ENCODE measurements around the gene PARP6. TPM values are rescaled to one million over a fixed set of nuclear protein-coding genes. Genes with fewer than 3 reads are reported as not detected.
"Not testable (repeated sequence)": the region's sequence is repeated elsewhere in the genome, so short reads cannot be mapped to it uniquely, and the experiment has no call there.

PARP6 gene
- total RNA-seq, 1 donor from 2014 or later: 113 TPM

GRCh38 chr15:72284781-72285180, 12.4 kb upstream of the PARP6 start:
- intact Hi-C loops (cut with DNase I): no loop called here
- DNase-seq (ENCODE audit: low spot score): no peak
- ATAC-seq: no peak

- intact Hi-C loops (cut with DNase I): no loop called here
- DNase-seq (ENCODE audit: low spot score) (no peak), ATAC-seq (no peak)
Observed at GRCh38 chr15:72281713-72282112, 9.4 kb upstream of the PARP6 start.

DNA sequence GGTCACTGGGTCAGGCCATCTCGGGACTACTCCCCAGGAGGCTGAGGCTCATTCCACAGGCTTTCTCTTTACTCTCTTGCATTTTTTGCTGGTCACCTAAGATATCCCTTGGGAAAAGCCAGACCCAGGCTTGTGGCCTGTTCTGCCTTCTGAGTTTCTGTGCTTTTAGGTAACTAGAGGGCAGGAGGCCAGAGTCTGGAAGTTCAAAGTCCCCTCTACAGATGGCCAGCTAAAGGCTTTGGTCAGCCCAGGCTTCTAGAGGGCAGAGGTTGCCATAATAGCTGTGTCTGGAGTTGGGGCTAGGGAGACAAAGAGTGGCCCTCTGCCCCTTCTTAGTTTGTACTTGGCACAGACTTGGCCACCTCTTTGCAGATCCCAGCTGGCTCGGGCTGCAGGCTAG, 8.4 kb upstream of the PARP6 start:
- ATAC-seq (no peak), DNase-seq (ENCODE audit: low spot score) (no peak)
- intact Hi-C loops (cut with DNase I): no loop called here

- intact Hi-C loops (cut with DNase I): no loop called here
- ATAC-seq (no peak), DNase-seq (ENCODE audit: low spot score) (no peak)
Observed at GRCh38 chr15:72278737-72279136, 6.4 kb upstream of the PARP6 start.

DNA sequence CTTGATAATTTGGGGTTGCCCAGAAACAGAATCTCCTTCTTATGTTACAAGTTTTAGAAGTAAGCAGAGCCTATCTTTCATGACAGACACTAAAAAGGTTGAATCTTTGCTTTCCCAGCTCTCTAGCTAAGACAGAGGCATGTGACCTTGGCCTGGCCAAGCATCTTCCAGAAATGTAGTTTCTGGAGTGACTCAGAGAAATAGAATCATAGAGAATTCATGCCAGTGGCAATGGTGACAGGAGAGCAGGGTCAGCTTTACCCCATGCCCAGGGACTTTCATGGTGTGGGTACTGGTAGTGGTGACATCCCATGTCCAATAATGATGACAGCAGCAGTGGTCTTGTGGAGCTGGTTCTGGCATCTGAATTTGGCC, 4.0 kb upstream of the PARP6 start:
- ATAC-seq: no peak
- intact Hi-C loops (cut with DNase I): no loop called here
- no peak for DNase-seq (ENCODE audit: low spot score)

GRCh38 chr15:72275635-72276325, 3.4 kb upstream of the PARP6 start:
- ATAC-seq; intact Hi-C loops (cut with DNase I); DNase-seq (ENCODE audit: low spot score): not testable (repeated sequence)

- ATAC-seq (no peak), DNase-seq (ENCODE audit: low spot score) (no peak)
- intact Hi-C loops (cut with DNase I): no loop called here
Observed at GRCh38 chr15:72272997-72273352, 621 bp upstream of the PARP6 start.

DNA sequence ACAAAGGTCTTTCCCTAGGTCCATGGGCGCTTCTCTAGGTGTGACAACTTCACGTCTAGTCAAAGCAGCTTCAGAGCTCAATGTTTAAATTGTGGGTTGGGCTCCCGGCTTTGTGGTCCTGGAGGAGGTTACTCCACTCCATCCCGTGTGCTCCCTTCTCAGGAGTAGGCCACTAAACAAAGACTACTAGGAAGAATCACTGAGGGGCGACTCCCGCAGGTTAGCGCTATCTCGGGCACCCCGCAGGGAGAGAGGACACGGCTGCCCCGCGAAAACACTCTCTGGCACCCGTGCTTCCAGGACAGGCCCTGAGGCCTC, 500 bp downstream of the PARP6 start:
- no peak for ATAC-seq
- intact Hi-C loops (cut with DNase I): no loop called here
- DNase-seq (ENCODE audit: low spot score): no peak

GRCh38 chr15:72271221-72271620, 1.1 kb downstream of the PARP6 start:
- no peak for DNase-seq (ENCODE audit: low spot score)
- intact Hi-C loops (cut with DNase I): no loop called here
- ATAC-seq: no peak

- no peak for DNase-seq (ENCODE audit: low spot score)
- intact Hi-C loops (cut with DNase I): no loop called here
- no peak for ATAC-seq
Observed at GRCh38 chr15:72269739-72270138, 2.6 kb downstream of the PARP6 start.

GRCh38 chr15:72265031-72265430, 7.3 kb downstream of the PARP6 start:
- intact Hi-C loops (cut with DNase I): no loop called here
- ATAC-seq (no peak), DNase-seq (ENCODE audit: low spot score) (no peak)

GRCh38 chr15:72252663-72253299, 19.6 kb downstream of the PARP6 start:
- no peak for ATAC-seq
- intact Hi-C loops (cut with DNase I): no loop called here
- no peak for DNase-seq (ENCODE audit: low spot score)

GRCh38 chr15:72249142-72249810, 23.1 kb downstream of the PARP6 start:
- intact Hi-C loops (cut with DNase I): no loop called here
- no peak for ATAC-seq

GRCh38 chr15:72248514-72248913, 23.8 kb downstream of the PARP6 start:
- intact Hi-C loops (cut with DNase I): no loop called here
- ATAC-seq (no peak), DNase-seq (ENCODE audit: low spot score) (no peak)

More at GRCh38 chr15:72249142-72249810, 23.1 kb downstream of the PARP6 start:
- DNase-seq (ENCODE audit: low spot score): no peak

- no peak for DNase-seq (ENCODE audit: low spot score)
- intact Hi-C loops (cut with DNase I): no loop called here
- ATAC-seq: no peak
Observed at GRCh38 chr15:72242775-72243370, 29.5 kb downstream of the PARP6 start.

GRCh38 chr15:72239652-72240051, 32.7 kb downstream of the PARP6 start:
- intact Hi-C loops (cut with DNase I): no loop called here

DNA sequence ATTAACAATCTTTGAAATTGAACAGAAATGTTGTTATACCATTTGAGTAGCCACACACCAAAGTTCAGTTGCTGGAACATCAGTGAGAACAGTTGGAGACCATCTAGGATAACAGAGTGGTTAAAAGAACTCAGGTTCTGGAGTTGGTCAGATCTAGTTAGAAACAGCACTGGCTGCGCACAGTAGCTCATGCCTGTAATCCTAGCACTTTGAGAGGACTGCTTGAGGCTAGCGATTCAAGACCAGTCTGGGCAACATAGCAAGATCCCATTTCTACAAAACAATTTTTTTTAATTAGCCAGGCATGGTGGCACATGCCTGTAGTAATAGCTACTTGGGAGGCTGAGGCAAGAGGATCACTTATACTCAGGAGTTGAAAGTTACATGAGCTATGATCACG, 33.8 kb downstream of the PARP6 start:
- ATAC-seq (no peak), DNase-seq (ENCODE audit: low spot score) (no peak)
- intact Hi-C loops (cut with DNase I): no loop called here

More at GRCh38 chr15:72239652-72240051, 32.7 kb downstream of the PARP6 start:
- ATAC-seq (no peak), DNase-seq (ENCODE audit: low spot score) (no peak)

DNA sequence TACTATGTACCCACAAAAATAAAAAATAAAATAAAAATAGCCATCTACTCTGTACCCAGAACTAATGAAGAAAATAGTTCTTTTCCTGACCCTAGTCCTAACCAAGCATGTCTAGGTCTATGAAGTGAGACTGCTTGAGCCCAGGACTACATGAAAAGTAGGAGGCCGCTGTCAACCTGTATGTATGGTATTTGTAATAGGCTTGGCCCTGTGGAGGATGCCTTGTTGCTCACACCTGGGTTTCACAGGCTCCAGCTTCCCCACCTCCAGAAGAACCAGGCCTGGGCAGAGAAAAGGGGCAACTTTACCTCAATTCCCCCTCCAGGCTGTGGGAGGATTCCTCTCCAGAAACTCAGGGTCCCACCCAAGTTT, 34.5 kb downstream of the PARP6 start:
- DNase-seq (ENCODE audit: low spot score) (no peak), ATAC-seq (no peak)
- intact Hi-C loops (cut with DNase I): no loop called here

DNA sequence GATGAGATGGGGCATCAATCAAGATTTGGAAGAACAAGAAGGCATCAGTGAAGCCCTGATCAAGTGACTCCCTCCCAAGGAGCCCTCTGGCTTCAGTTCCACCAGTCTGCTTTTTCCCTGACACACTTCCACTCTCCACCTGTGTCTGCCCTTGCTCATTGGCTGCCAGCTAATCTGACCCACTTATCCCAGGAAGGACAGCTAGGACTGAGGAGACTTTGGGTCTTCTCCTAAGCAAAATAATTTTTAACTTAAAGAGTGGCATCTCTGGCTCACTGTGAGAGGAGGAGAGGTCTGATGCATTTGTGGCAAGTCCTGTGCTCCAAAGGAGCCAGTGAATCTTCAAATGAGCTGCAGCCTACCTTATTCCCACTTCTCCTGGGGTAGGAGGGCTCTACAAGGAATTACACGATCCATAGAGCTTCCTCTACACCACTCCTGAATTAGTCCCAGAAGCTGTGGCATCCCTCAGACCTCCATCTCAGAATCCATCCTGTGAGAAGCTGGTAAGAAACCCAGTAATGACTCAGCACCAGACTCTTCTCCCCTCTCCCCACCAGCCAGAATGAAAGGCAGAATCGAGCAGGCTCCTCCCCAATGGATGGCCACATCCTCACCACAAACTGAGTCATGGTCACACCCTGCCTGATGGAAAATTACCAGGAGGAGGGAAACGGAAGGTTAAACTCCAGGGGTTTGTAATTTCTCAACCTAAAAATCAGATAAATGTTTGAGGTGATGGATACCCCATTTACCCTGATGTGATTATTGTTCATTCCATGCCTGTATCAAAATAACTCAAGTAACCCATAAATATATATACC, 35.1 kb downstream of the PARP6 start:
- ATAC-seq (peak; percentile 94), DNase-seq (ENCODE audit: low spot score) (peak; percentile 79)
- intact Hi-C loops (cut with DNase I): no loop called here
